ENCODE measurements around the gene PPP2R1B.

GRCh38 chr11:111788464-111788863, 22.3 kb upstream of the PPP2R1B start:
- TF ChIP-seq POLR2AphosphoS5 (IDR thresholded peaks at IDR 0.05) (no peak), CTCF (IDR thresholded peaks at IDR 0.05; ENCODE audit: poor library complexity, severe bottlenecking) (no peak), EP300 (conservative IDR thresholded peaks at IDR 0.05; ENCODE audit: poor library complexity, severe bottlenecking) (no peak), RAD21 (conservative IDR thresholded peaks at IDR 0.05) (no peak), MXI1 (conservative IDR thresholded peaks at IDR 0.05; ENCODE audit: poor library complexity, severe bottlenecking) (no peak), EZH2 (IDR thresholded peaks at IDR 0.05; ENCODE audit: borderline replicate concordance, insufficient read depth, low read length, poor library complexity, severe bottlenecking) (no peak)

Measured in neural cell (in vitro differentiated cells).